Vagina (tissue), 2 donors: ENCODE results near the gene TMEM86A. TPM values are rescaled to one million over a fixed set of nuclear protein-coding genes. Genes with fewer than 3 reads are reported as not detected.

Experiments
- DNase-seq, 2 donors: peaks; one replicate each; pipeline ENCODE4 v3.0.0-alpha.2; 2017; ENCODE audit errors: extremely low spot score in 2 of 2
- H3K27ac ChIP-seq: fragments of 200-600 bp; sonication (generic); one replicate; pipeline ENCODE4 v1.5.1; 2019
- H3K27me3 ChIP-seq: fragments of 200-600 bp; sonication (generic); one replicate; pipeline ENCODE4 v1.5.1; 2019
- H3K36me3 ChIP-seq, 2 donors: fragments of 200-600 bp; sonication (generic); one replicate each; pipeline ENCODE4 v1.5.1; 2017 to 2019
- H3K4me1 ChIP-seq: fragments of 200-600 bp; sonication (generic); one replicate; pipeline ENCODE4 v1.5.1; 2019
- H3K4me3 ChIP-seq, 2 donors: fragments of 200-600 bp; sonication (generic); 1 replicate in 1 of 2; 2 replicates in 1 of 2; pipeline ENCODE4 v1.5.1; 2016 to 2019
- H3K9me3 ChIP-seq: fragments of 200-600 bp; sonication (generic); one replicate; pipeline ENCODE4 v1.5.1; 2019
- CTCF ChIP-seq, 3 experiments: fragments of 450-650 bp in 2 of 3; fragments of 200-600 bp in 1 of 3; sonication (generic) in 1 of 3; IDR thresholded peaks; one replicate each; pipeline ENCODE4 v1.5.1; 2017 to 2019; ENCODE audit warnings: antibody characterized with exemption in 3 of 3, mild to moderate bottlenecking in 2 of 3, moderate library complexity in 2 of 3
- POLR2A ChIP-seq, 2 donors: fragments of 450-650 bp; IDR thresholded peaks; one replicate each; pipeline ENCODE4 v1.6.1; 2017; ENCODE audit warnings: antibody characterized with exemption in 2 of 2, mild to moderate bottlenecking in 2 of 2, moderate library complexity in 2 of 2
- POLR2AphosphoS5 ChIP-seq, 2 donors: sonication (generic); formaldehyde crosslinking; IDR thresholded peaks; one replicate each; pipeline ENCODE4 v1.9.0; 2017; ENCODE audit warnings: antibody characterized with exemption in 2 of 2, mild to moderate bottlenecking in 2 of 2, low read depth in 1 of 2; ENCODE audit not compliant: insufficient read depth in 1 of 2
- intact Hi-C: fragments of 100-400 bp; cut with DNase I; formaldehyde crosslinking; loops from one replicate; pipeline ENCODE4 v1.15.1; 2023
- total RNA-seq: library from RNA; depleted of rRNA; stranded (reverse); fragments of >200 nt; gene quantifications from one replicate; pipeline ENCODE4 v1.2.3, GENCODE V29; 2016

The TMEM86A gene
- total RNA-seq, 1 donor from 2014 or later, result 26.8 TPM

GRCh38 chr11:18696638-18697225 lies 1.8 kb upstream of the TMEM86A start:
- Histone ChIP-seq H3K4me1 (peaks cover 22% of the 10 kb centered on the region), H3K9me3 (no peaks in the 10 kb centered on the region), H3K36me3 (peaks cover 0 to 4% of the 10 kb centered on the region in 2 donors), H3K27ac (no peak overlapping the region), H3K27me3 (no peaks in the 10 kb centered on the region), H3K4me3 (no peak overlapping the region)
- intact Hi-C loops, result no loop called here
- TF ChIP-seq POLR2AphosphoS5 (IDR thresholded peaks at IDR 0.05; ENCODE audit: insufficient read depth in 1 of 2, low read depth in 1 of 2) (no peak), CTCF (IDR thresholded peaks at IDR 0.05) (no peak), POLR2A (IDR thresholded peaks at IDR 0.05) (no peak)
- no peak for DNase-seq

- intact Hi-C loops, result no loop called here
- H3K36me3 ChIP-seq, result peaks cover 0 to 4% of the 10 kb centered on the region in 2 donors
- H3K9me3 ChIP-seq, result no peaks in the 10 kb centered on the region
- DNase-seq, result no peak
- H3K27ac ChIP-seq, result peak overlapping the region; percentile 88
- no peaks in the 10 kb centered on the region for H3K27me3 ChIP-seq
- no peak for TF ChIP-seq POLR2A (IDR thresholded peaks at IDR 0.05)
- TF ChIP-seq CTCF (IDR thresholded peaks at IDR 0.05), result no peak
- no peak for TF ChIP-seq POLR2AphosphoS5 (IDR thresholded peaks at IDR 0.05; ENCODE audit: insufficient read depth in 1 of 2, low read depth in 1 of 2)
- peaks cover 22% of the 10 kb centered on the region for H3K4me1 ChIP-seq
- no peak overlapping the region for H3K4me3 ChIP-seq
These were observed 1.0 kb upstream of the TMEM86A start for GRCh38 chr11:18697576-18697975.

- peaks cover 0 to 4% of the 10 kb centered on the region in 2 donors for H3K36me3 ChIP-seq
- TF ChIP-seq POLR2AphosphoS5 (IDR thresholded peaks at IDR 0.05; ENCODE audit: insufficient read depth in 1 of 2, low read depth in 1 of 2) (no peak), POLR2A (IDR thresholded peaks at IDR 0.05) (no peak), CTCF (IDR thresholded peaks at IDR 0.05) (no peak)
- H3K27me3 ChIP-seq, result no peaks in the 10 kb centered on the region
- H3K27ac ChIP-seq, result peak overlapping the region; percentile 88
- intact Hi-C loops, result no loop called here
- peak overlapping the region; percentile 69 to 96 for H3K4me3 ChIP-seq
- DNase-seq, result no peak
- H3K9me3 ChIP-seq, result no peaks in the 10 kb centered on the region
- H3K4me1 ChIP-seq, result peaks cover 22% of the 10 kb centered on the region
These were observed 654 bp downstream of the TMEM86A start for GRCh38 chr11:18699269-18699596.

- Histone ChIP-seq H3K27ac (peak overlapping the region; percentile 88), H3K4me3 (peak overlapping the region; percentile 69 to 96), H3K27me3 (no peaks in the 10 kb centered on the region), H3K36me3 (peaks cover 0 to 4% of the 10 kb centered on the region in 2 donors), H3K4me1 (peaks cover 23% of the 10 kb centered on the region), H3K9me3 (no peaks in the 10 kb centered on the region)
- intact Hi-C loops, result no loop called here
- TF ChIP-seq CTCF (IDR thresholded peaks at IDR 0.05) (no peak), POLR2A (IDR thresholded peaks at IDR 0.05) (no peak), POLR2AphosphoS5 (IDR thresholded peaks at IDR 0.05; ENCODE audit: insufficient read depth in 1 of 2, low read depth in 1 of 2) (no peak)
- no peak for DNase-seq
These were observed 1.3 kb downstream of the TMEM86A start for GRCh38 chr11:18699848-18700261.

GRCh38 chr11:18700375-18700774 lies 1.8 kb downstream of the TMEM86A start:
- intact Hi-C loops, result no loop called here
- DNase-seq, result no peak
- peak overlapping the region in 1 of 2 donors; percentile 69 for H3K4me3 ChIP-seq
- H3K27ac ChIP-seq, result peak overlapping the region; percentile 6
- H3K27me3 ChIP-seq, result no peaks in the 10 kb centered on the region
- peaks cover 29% of the 10 kb centered on the region for H3K4me1 ChIP-seq
- no peak for TF ChIP-seq POLR2A (IDR thresholded peaks at IDR 0.05)
- no peak for TF ChIP-seq CTCF (IDR thresholded peaks at IDR 0.05)
- TF ChIP-seq POLR2AphosphoS5 (IDR thresholded peaks at IDR 0.05; ENCODE audit: insufficient read depth in 1 of 2, low read depth in 1 of 2), result no peak
- H3K36me3 ChIP-seq, result peaks cover 0 to 4% of the 10 kb centered on the region in 2 donors
- H3K9me3 ChIP-seq, result no peaks in the 10 kb centered on the region
